B cell (primary cell): ENCODE results near the gene CDH18. TPM values are rescaled to one million over a fixed set of nuclear protein-coding genes. Genes with fewer than 3 reads are reported as not detected.

Experiments
- ATAC-seq: fragments of 200-7000 bp; cut with Tn5 transposase; one replicate; pipeline ENCODE4 v1.10.0; 2021; ENCODE audit warnings: low read depth, mild to moderate bottlenecking, moderate number of reproducible peaks, moderate library complexity
- CTCF ChIA-PET: fragments of 350-600 bp; sonication (Branson Sonifier 250); formaldehyde crosslinking; loops from one replicate; lab custom pipeline; 2021; ENCODE audit warnings: antibody characterized with exemption, inconsistent platforms; lab: Charles Lee
- POLR2A ChIA-PET: fragments of 350-600 bp; sonication (Branson Sonifier 250); formaldehyde crosslinking; loops from one replicate; lab custom pipeline; 2021; ENCODE audit warnings: antibody characterized with exemption; lab: Charles Lee
- DNase-seq: peaks from one replicate; pipeline ENCODE4 v3.0.0; 2013
- H2AFZ ChIP-seq: 2 replicates; pipeline ENCODE4 v1.6.1; 2012; ENCODE audit warnings: mild to moderate bottlenecking, low read depth, low read length; ENCODE audit not compliant: insufficient read depth, poor library complexity, severe bottlenecking
- H3K27ac ChIP-seq, 2 donors: 1 replicate in 1 of 2; 2 replicates in 1 of 2; pipeline ENCODE4 v1.5.1; 2012 to 2013; ENCODE audit warnings: low read length in 2 of 2, mild to moderate bottlenecking in 2 of 2, moderate library complexity in 1 of 2
- H3K27me3 ChIP-seq, 4 experiments: fragments of 200-600 bp in 1 of 4; sonication (generic) in 1 of 4; replicated peaks in 1 of 4; 1 replicate in 2 of 4; 2 replicates in 2 of 4; pipeline versions ENCODE4 v1.6.1 to v1.7.0; 2013 to 2016; ENCODE audit warnings: low read length in 3 of 4, mild to moderate bottlenecking in 2 of 4, mixed read lengths in 1 of 4, moderate library complexity in 1 of 4; ENCODE audit not compliant: insufficient read depth in 4 of 4, control insufficient read depth in 3 of 4; ENCODE audit errors: control extremely low read depth in 1 of 4
- H3K36me3 ChIP-seq, 2 experiments: replicated peaks in 1 of 2; 1 replicate in 1 of 2; 2 replicates in 1 of 2; pipeline versions ENCODE4 v1.6.1 to v1.7.1; 2013; ENCODE audit warnings: low read length in 1 of 2; ENCODE audit not compliant: insufficient read depth in 2 of 2, control insufficient read depth in 1 of 2; ENCODE audit errors: control extremely low read depth in 1 of 2, extremely low read depth in 1 of 2
- H3K4me1 ChIP-seq, 2 donors: fragments of 200-600 bp in 1 of 2; sonication (generic) in 1 of 2; 1 replicate in 1 of 2; 2 replicates in 1 of 2; pipeline versions ENCODE4 v1.5.1 to v1.6.1; 2013 to 2017; ENCODE audit warnings: low read length in 2 of 2; ENCODE audit not compliant: control insufficient read depth in 2 of 2, insufficient read depth in 2 of 2
- H3K4me2 ChIP-seq: replicated peaks from 2 replicates; pipeline ENCODE3; 2012; ENCODE audit warnings: mild to moderate bottlenecking, low read depth, low read length; ENCODE audit not compliant: poor library complexity, severe bottlenecking
- H3K4me3 ChIP-seq, 5 experiments: fragments of 200-600 bp in 1 of 5; sonication (generic) in 1 of 5; 1 replicate in 3 of 5; 2 replicates in 2 of 5; pipeline versions ENCODE4 v1.5.1 to v1.7.0; 2011 to 2016; ENCODE audit warnings: low read length in 4 of 5, mild to moderate bottlenecking in 4 of 5, low read depth in 2 of 5, control low read depth in 1 of 5, moderate library complexity in 1 of 5; ENCODE audit not compliant: insufficient read depth in 1 of 5; ENCODE audit errors: control extremely low read depth in 1 of 5, extremely low read depth in 1 of 5
- H3K79me2 ChIP-seq: fragments of 200-600 bp; sonication (generic); one replicate; pipeline ENCODE4 v1.6.0; 2016; ENCODE audit warnings: low read length; ENCODE audit not compliant: control insufficient read depth, insufficient read depth
- H3K9ac ChIP-seq: fragments of 200-600 bp; sonication (generic); 2 replicates; pipeline ENCODE4 v1.6.1; 2017; ENCODE audit warnings: mild to moderate bottlenecking, low read length, moderate library complexity
- H3K9me3 ChIP-seq, 3 donors: one replicate each; pipeline versions ENCODE4 v1.6.1 to v1.7.1; 2013; ENCODE audit warnings: low read length in 2 of 3; ENCODE audit not compliant: control insufficient read depth in 2 of 3, insufficient read depth in 1 of 3; ENCODE audit errors: control extremely low read depth in 1 of 3
- H4K20me1 ChIP-seq: 2 replicates; pipeline ENCODE4 v1.6.0; 2012; ENCODE audit warnings: mild to moderate bottlenecking, low read length; ENCODE audit not compliant: insufficient read depth, control insufficient read depth, poor library complexity, severe bottlenecking
- H3K27ac Mint-ChIP-seq: one replicate; pipeline ENCODE4 v1.8.0; 2021; ENCODE audit warnings: mixed read lengths
- H3K27me3 Mint-ChIP-seq: one replicate; pipeline ENCODE4 v1.8.0; 2021; ENCODE audit warnings: mixed read lengths
- H3K4me1 Mint-ChIP-seq: one replicate; pipeline ENCODE4 v1.8.0; 2021; ENCODE audit warnings: mixed read lengths
- H3K4me3 Mint-ChIP-seq: one replicate; pipeline ENCODE4 v1.8.0; 2021; ENCODE audit warnings: mixed read lengths
- H3K9me3 Mint-ChIP-seq: one replicate; pipeline ENCODE4 v1.8.0; 2022; ENCODE audit warnings: mixed read lengths; ENCODE audit not compliant: insufficient read depth
- EZH2 ChIP-seq: IDR thresholded peaks from 2 replicates; pipeline ENCODE4 v1.6.1; 2012; ENCODE audit warnings: borderline replicate concordance, low read depth, mild to moderate bottlenecking, moderate library complexity, low read length; ENCODE audit not compliant: insufficient read depth, poor library complexity, severe bottlenecking
- WGBS: methylation state at CpG from one replicate; pipeline ENCODE4 v1.1.5; 2013; ENCODE audit warnings: missing lambda C conversion rate; ENCODE audit not compliant: insufficient coverage; 5-methylcytosine and 5-hydroxymethylcytosine counted together
- intact Hi-C: fragments of 100-400 bp; cut with micrococcal nuclease; formaldehyde crosslinking; loops from one replicate; pipeline ENCODE4 v1.10.0; 2022
- polyA plus RNA-seq: library from polyadenylated mRNA; depleted of rRNA; stranded (reverse); fragments of >200 nt; gene quantifications from 2 replicates; pipeline ENCODE4 v1.2.3, GENCODE V29; 2012
- total RNA-seq, 2 donors: library from RNA; stranded (reverse); fragments of 120-200 nt in 1 of 2; gene quantifications; 1 replicate in 1 of 2; 2 replicates in 1 of 2; pipeline versions ENCODE4 v1.2.3 to v1.2.4, GENCODE V29; 2013 to 2022
- TF ChIP-seq, protein P1 (sequence below): fragments of 200-600 bp; IDR thresholded peaks from one replicate; pipeline ENCODE4 v1.8.0; 2022; ENCODE audit warnings: antibody characterized with exemption, mild to moderate bottlenecking

CDH18 gene
- total and polyA plus RNA-seq, 2 donors (not counting 1 experiment from before 2014, with no cell fraction given): not detected

DNA sequence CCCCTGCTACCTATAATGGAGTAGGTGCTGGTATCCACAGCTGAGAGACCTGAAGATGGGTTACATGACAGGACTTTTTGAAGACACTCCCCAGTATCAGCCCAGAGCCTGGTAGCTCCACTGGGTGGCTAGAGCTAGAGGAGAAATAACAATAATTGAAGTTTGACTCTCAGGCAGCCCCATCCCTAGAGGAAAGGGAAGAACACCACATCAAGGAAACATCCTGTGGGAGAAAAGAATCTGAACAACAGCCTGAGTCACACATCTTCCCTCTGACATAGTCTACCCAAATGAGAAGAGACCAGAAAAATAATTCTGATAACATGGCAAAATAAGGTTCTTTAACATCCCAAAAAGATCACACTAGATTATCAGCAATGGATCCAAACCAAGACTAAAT is 432.1 kb downstream of the CDH18 start:
- Histone ChIP-seq H3K4me3 (no peak overlapping the region), H3K9me3 (peaks cover 0 to 5% (median 0%) of the 10 kb centered on the region in 3 donors), H3K27ac (no peak overlapping the region), H4K20me1 (no peaks in the 10 kb centered on the region), H3K4me2 (no peak overlapping the region), H3K4me1 (no peaks in the 10 kb centered on the region), H2AFZ (no peak overlapping the region), H3K36me3 (no peaks in the 10 kb centered on the region), H3K27me3 (no peaks in the 10 kb centered on the region), H3K9ac (no peak overlapping the region), H3K79me2 (no peaks in the 10 kb centered on the region)
- ChIA-PET CTCF (no interaction called here), POLR2A (no interaction called here)
- H3K27ac Mint-ChIP-seq: no peak overlapping the region
- no peak overlapping the region for H3K4me3 Mint-ChIP-seq
- intact Hi-C loops: no loop called here
- no peak for TF ChIP-seq EZH2
- TF ChIP-seq, protein P1, sequence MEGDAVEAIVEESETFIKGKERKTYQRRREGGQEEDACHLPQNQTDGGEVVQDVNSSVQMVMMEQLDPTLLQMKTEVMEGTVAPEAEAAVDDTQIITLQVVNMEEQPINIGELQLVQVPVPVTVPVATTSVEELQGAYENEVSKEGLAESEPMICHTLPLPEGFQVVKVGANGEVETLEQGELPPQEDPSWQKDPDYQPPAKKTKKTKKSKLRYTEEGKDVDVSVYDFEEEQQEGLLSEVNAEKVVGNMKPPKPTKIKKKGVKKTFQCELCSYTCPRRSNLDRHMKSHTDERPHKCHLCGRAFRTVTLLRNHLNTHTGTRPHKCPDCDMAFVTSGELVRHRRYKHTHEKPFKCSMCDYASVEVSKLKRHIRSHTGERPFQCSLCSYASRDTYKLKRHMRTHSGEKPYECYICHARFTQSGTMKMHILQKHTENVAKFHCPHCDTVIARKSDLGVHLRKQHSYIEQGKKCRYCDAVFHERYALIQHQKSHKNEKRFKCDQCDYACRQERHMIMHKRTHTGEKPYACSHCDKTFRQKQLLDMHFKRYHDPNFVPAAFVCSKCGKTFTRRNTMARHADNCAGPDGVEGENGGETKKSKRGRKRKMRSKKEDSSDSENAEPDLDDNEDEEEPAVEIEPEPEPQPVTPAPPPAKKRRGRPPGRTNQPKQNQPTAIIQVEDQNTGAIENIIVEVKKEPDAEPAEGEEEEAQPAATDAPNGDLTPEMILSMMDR: no peak
- no peaks in the 10 kb centered on the region for H3K4me1 Mint-ChIP-seq
- no peaks in the 10 kb centered on the region for H3K27me3 Mint-ChIP-seq
- H3K9me3 Mint-ChIP-seq: peaks cover 6% of the 10 kb centered on the region
- ATAC-seq: no peak
- DNase-seq: no peak

DNA sequence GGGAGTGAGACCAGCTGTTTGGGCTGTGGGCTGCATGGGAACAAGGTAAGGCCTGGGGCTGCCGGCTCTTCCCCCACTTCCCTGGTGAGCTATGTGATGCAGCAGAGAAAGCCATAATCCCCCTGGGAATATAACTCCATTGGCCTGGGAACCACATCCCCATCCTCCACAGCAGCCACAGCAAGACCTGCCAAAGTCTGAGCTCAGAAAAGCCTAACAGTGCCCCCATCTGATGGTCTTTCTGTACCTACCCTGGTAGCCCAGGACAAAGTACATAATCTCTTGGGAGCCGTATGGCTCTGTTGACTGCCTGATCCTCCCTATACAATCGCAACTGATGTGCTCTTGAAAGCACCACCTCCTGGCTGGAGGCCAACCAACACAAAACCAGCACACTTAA is 432.6 kb downstream of the CDH18 start:
- intact Hi-C loops: no loop called here
- H3K4me1 ChIP-seq: no peaks in the 10 kb centered on the region
- no peaks in the 10 kb centered on the region for H4K20me1 ChIP-seq
- ChIA-PET POLR2A (no interaction called here), CTCF (no interaction called here)
- no peak overlapping the region for H3K4me3 ChIP-seq
- no peak for TF ChIP-seq EZH2
- TF ChIP-seq, protein P1: no peak
- H3K4me2 ChIP-seq: no peak overlapping the region
- no peaks in the 10 kb centered on the region for H3K79me2 ChIP-seq
- Mint-ChIP-seq H3K4me1 (no peaks in the 10 kb centered on the region), H3K27me3 (no peaks in the 10 kb centered on the region), H3K4me3 (no peak overlapping the region), H3K9me3 (peaks cover 6% of the 10 kb centered on the region), H3K27ac (no peak overlapping the region)
- peaks cover 0 to 5% (median 0%) of the 10 kb centered on the region in 3 donors for H3K9me3 ChIP-seq
- H3K36me3 ChIP-seq: no peaks in the 10 kb centered on the region
- DNase-seq (no peak), ATAC-seq (no peak)
- H3K27me3 ChIP-seq: no peaks in the 10 kb centered on the region
- no peak overlapping the region for H3K27ac ChIP-seq
- no peak overlapping the region for H3K9ac ChIP-seq
- WGBS: 100% methylated on average over 1 of the region's 3 CpGs
- H2AFZ ChIP-seq: no peak overlapping the region
